Activated naive CD4-positive, alpha-beta T cell treated with Interleukin-2 at 50 U/mL for 16 hours (primary cell): ENCODE measurements around the gene SMIM29.
A peak's percentile ranks its signal among the peaks of the same experiment; 100 is the strongest.
"Not testable (repeated sequence)": the region's sequence is repeated elsewhere in the genome, so short reads cannot be mapped to it uniquely, and the experiment has no call there.

Experiments
- DNase-seq: peaks from one replicate; pipeline ENCODE4 v3.0.0-alpha.2; 2020

SMIM29 gene

GRCh38 chr6:34267746-34268145 lies 18.9 kb upstream of the SMIM29 start:
- DNase-seq = no peak

DNA sequence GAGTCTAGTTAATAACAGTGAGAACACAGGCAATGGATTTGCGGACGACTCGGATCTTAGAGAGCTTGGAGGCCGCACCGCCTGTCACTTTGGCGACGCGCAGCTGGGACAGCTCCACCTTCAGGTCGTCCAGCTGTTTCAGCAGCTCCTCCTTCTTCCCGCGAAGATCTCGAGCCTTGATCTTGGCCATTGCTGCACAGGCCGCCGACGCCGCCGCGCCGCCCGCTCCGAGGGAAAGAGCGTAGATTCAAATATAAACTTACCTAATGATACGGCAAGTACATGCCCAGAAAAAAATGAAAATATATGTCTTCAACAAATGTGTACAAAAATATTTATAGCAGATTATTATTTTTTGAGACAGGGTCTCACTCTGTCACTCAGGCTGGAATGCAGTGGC lies 14.7 kb upstream of the SMIM29 start:
- not testable (repeated sequence) for DNase-seq

DNA sequence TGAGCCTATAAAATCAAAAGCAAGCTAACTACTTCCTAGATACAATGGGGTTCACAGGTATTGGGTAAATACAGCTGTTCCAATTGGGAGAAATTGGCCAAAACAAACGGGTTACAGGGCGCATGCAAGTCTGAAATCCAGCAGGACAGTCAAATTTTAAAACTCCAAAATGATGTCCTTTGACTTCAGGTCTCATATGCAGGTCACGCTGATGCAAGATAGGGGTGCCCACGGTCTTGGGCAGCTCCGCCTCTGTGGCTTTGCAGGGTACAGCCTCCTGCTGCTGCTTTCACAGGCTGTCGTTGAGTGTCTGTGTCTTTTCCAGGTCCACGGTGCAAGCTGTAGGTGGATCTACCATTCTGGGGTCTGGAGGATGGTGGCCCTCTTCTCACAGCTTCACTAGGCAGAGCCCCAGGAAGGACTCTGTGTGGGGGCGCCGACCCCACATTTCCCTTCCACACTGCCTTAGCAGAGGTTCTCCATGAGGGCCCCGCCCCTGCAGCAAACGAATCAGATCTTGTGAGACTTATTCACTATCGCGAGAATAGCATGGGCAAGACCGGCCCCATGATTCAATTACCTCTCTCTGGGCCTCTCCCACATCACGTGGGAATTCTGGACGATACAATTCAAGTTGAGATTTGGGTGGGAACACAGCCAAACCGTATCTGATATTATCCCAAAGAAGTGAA lies 11.9 kb upstream of the SMIM29 start:
- no peak for DNase-seq

GRCh38 chr6:34259529-34260069 lies 10.8 kb upstream of the SMIM29 start:
- DNase-seq = no peak

- not testable (repeated sequence) for DNase-seq
These were observed 3.6 kb upstream of the SMIM29 start for GRCh38 chr6:34252395-34252794.

- DNase-seq = no peak
These were observed 859 bp upstream of the SMIM29 start for GRCh38 chr6:34249469-34250261.

GRCh38 chr6:34248198-34248726 lies 544 bp downstream of the SMIM29 start:
- DNase-seq = peak; percentile 46

GRCh38 chr6:34247481-34248197 lies 1.2 kb downstream of the SMIM29 start:
- no peak for DNase-seq

DNA sequence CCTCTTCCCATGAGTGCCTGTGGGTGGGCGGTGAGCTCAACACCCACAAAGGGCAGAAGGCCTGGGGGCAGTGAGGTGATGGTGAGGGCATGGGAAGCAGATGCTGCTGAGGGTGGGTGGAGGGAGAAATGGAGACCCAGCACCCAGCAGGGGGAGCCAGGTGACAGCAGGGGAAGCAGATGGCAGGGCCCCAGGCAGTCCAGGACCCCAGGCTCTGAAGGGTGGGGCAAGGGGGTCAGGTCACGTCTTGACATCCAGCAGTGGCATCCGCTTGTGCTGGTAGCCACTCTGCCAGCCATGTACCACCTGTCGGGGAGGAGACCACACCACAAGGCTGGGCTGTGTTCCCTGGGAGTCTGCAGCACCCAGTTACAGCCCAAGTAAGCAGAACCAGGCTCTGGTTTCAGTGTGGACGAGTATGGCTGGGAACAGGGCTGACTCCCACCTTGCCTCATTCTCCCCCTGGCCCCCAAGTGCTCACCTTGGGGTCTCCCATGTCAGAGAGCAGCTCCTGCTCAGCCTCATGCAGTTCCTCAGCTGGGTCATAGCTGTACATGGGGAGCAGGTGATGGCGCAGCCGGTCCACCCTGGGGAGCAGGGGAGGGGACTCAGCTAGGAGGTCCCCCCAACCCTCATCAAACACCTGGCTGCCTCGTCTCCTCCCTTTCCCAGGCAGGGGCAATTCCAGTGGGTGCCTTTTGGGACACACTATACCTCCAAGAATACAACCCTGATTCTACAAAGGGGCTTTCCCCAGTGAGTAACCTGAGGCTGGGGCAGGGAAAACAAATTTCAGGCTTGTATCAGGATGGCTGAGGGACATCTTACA lies 2.0 kb downstream of the SMIM29 start:
- DNase-seq = peak; percentile 53

GRCh38 chr6:34246249-34246562 lies 2.6 kb downstream of the SMIM29 start:
- DNase-seq = no peak

DNA sequence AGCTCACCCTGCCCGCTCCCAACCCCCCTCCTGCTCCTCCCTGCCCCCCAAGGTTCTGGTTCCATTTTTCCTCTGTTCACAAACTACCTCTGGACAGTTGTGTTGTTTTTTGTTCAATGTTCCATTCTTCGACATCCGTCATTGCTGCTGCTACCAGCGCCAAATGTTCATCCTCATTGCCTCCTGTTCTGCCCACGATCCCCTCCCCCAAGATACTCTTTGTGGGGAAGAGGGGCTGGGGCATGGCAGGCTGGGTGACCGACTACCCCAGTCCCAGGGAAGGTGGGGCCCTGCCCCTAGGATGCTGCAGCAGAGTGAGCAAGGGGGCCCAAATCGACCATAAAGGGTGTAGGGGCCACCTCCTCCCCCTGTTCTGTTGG lies 3.1 kb downstream of the SMIM29 start:
- DNase-seq = not testable (repeated sequence)

DNA sequence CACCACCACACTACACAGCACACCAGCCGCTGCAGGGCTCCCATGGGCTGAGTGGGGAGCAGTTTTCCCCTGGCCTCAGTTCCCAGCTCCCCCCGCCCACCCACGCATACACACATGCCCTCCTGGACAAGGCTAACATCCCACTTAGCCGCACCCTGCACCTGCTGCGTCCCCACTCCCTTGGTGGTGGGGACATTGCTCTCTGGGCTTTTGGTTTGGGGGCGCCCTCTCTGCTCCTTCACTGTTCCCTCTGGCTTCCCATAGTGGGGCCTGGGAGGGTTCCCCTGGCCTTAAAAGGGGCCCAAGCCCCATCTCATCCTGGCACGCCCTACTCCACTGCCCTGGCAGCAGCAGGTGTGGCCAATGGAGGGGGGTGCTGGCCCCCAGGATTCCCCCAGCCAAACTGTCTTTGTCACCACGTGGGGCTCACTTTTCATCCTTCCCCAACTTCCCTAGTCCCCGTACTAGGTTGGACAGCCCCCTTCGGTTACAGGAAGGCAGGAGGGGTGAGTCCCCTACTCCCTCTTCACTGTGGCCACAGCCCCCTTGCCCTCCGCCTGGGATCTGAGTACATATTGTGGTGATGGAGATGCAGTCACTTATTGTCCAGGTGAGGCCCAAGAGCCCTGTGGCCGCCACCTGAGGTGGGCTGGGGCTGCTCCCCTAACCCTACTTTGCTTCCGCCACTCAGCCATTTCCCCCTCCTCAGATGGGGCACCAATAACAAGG lies 3.6 kb downstream of the SMIM29 start:
- not testable (repeated sequence) for DNase-seq

DNA sequence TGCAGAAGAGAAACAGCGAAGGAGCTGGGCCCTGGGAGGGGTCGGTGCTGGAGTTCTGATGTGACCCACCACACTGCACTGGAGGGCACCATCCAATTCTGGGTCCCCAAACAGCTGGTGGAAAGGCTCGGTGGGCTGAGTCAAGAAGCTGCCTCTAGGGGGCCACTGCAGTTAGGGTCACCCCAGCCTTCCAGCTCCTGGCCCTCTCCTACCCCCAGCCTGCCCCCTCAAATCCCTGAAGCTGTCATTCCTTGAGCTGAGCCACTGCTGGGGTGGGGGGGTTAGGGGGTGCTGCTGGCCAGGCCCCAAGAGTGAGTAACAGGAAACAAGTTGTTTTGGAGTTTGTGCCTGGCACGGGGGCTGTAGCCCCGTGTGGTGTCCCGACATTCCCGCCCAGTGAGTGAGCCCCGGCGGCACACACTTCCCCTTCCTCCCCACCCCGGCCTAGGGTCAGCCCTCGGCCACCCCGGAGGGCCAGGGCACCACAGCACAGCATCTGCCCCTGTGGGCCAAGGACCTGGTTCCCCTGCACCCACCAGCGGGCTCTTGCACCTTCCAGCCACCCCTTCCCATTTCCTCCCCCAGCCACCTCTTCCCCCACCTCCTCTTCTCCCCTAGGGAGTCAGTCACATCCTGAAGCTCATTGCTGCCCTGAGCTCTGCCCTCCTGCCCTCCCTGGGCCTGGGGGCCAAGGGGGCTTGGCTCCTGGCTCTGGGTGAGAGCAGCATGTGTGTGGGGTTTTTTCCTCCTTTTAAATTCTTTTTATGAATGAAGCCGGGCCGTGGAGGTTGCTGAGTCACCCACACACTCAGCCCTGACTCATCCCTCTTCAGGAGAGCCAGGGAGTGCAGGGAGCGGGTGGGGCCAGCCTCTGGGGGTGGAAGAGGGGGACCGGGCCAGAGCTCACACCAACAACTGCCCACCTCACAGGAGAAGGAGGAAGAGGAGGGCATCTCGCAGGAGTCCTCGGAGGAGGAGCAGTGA lies 4.6 kb downstream of the SMIM29 start:
- peak; percentile 73 for DNase-seq

DNA sequence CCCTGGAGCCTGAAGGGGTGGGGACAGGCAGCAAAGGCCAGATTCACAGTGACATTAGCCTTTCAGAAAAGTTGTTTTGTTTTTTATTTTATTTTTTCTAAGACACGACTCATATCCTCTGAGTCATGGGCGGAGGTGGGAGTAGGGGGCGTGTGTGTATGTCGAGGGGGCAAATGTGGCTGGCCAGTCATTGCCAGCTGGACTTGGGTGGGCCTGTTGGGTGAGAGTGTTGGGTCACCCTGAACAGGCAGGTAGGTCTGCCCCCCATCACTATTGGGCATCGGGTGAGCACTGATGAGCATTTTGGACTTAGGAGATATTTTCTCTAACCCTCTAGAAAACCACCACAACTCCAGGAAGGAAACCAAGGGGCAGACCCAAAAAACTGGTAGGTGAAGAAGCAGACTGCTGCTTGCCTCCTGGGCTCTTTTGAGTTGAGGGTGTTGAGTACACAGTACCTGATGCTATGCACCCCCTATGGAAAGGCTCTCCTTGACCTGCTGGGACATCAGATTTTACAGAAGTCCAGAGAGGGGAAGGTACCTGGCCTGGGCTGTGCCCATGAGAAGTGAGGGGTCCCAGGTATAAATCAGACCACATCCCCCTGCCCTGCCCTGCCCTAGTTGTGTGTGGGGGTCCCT lies 5.6 kb downstream of the SMIM29 start:
- DNase-seq = no peak

GRCh38 chr6:34242252-34243130 lies 6.3 kb downstream of the SMIM29 start:
- DNase-seq = no peak

DNA sequence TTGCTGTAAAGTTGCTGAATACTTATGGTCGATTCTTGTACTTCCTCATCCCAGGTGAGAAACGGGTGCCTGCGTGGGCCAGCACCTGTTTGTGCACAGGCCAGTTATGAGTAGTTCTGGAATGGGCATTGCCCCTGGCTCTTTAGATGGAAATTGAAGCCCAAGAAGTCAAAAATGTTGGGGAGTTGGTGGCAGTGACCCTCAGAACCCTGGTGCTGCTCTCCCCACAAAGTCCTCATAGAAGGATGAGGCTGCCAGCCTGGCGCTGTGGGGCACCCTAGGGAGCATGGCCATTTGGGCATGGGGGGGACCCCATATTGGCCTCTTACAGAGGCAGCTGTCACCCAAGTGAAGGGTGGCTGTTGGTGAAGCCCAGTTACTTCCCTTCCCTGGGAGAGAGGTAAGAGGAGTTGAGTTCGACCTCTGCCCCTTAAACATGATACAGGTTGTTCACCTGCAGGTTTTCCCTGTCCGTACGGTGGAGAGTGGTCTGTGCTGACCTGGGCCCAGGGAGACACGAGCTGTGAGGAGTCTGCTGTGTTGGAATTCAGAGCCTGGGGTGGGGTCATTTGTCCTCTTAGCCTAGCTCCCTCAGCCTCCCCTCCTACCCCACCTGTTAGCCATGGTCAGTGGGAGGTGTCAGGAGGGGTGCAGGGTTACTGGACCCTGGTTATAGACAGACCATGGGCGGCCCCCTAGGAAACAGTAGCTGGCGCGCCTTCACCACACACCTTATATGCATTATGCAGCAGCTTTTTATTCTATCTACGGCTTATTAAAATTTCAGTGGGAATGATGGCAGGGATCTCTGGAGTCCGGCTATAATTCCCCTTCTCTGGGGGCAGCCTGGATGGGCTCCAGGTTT lies 7.2 kb downstream of the SMIM29 start:
- DNase-seq = no peak

GRCh38 chr6:34240329-34241248 lies 8.2 kb downstream of the SMIM29 start:
- no peak for DNase-seq
